Activated naive CD4-positive, alpha-beta T cell treated with anti-CD3 and anti-CD28 coated beads, Interleukin-2, amount 10 ng/mL, durations not matched to agents 7 days and 5 days (primary cell): ENCODE measurements around the gene GFM1.
A peak's percentile ranks its signal among the peaks of the same experiment; 100 is the strongest.

Source experiments
- CTCF ChIA-PET: fragments of 350-600 bp; sonication (Branson Sonifier 250); formaldehyde crosslinking; loops from one replicate; lab custom pipeline; 2021; ENCODE audit warnings: antibody characterized with exemption; lab: Charles Lee
- DNase-seq: peaks from one replicate; pipeline ENCODE4 v3.0.0-alpha.2; 2020
- H3K27ac Mint-ChIP-seq: one replicate; pipeline ENCODE4 v1.8.0; 2021; ENCODE audit warnings: mild to moderate bottlenecking, moderate library complexity, mixed read lengths
- H3K27me3 Mint-ChIP-seq: one replicate; pipeline ENCODE4 v1.8.0; 2021; ENCODE audit warnings: mild to moderate bottlenecking, mixed read lengths
- H3K36me3 Mint-ChIP-seq: one replicate; pipeline ENCODE4 v1.8.0; 2021; ENCODE audit warnings: mixed read lengths
- H3K4me1 Mint-ChIP-seq: one replicate; pipeline ENCODE4 v1.8.0; 2021; ENCODE audit warnings: mixed read lengths
- H3K4me3 Mint-ChIP-seq: one replicate; pipeline ENCODE4 v1.8.0; 2021; ENCODE audit warnings: mild to moderate bottlenecking, moderate library complexity, mixed read lengths
- H3K9me3 Mint-ChIP-seq: one replicate; pipeline ENCODE4 v1.8.0; 2021; ENCODE audit warnings: mixed read lengths

Gene GFM1

DNA sequence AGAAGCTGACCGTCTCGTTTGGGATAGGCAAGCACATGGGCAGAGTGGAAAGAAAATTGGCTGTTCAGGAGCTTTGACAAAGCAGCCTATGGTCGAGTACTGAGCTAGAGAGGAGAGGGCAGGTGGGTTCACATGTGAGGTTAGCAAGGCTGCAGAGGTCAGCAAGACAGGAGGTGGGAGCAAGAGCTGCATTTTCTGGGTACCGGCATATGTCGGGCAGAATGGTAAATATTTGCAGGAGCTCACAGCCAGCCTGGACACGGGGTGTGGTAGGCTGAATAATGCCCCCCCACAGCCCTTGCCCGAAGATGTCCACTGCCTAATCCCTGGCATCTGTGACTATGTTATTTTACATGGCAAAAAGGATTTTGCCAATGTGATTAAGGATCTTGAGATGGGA, 79.7 kb downstream of the GFM1 start:
- peaks cover 47% of the 10 kb centered on the region for H3K4me1 Mint-ChIP-seq
- H3K27ac Mint-ChIP-seq = no peak overlapping the region
- no peaks in the 10 kb centered on the region for H3K27me3 Mint-ChIP-seq
- no peaks in the 10 kb centered on the region for H3K9me3 Mint-ChIP-seq
- H3K36me3 Mint-ChIP-seq = peaks cover 7% of the 10 kb centered on the region
- CTCF ChIA-PET = interaction anchor here (1.1 to 1.4 kb wide), 2 partner anchors 64 to 80 kb away, joined by 3 to 6 read pairs; partner anchors contain the start of gene GFM1
- no peak overlapping the region for H3K4me3 Mint-ChIP-seq
- no peak for DNase-seq

DNA sequence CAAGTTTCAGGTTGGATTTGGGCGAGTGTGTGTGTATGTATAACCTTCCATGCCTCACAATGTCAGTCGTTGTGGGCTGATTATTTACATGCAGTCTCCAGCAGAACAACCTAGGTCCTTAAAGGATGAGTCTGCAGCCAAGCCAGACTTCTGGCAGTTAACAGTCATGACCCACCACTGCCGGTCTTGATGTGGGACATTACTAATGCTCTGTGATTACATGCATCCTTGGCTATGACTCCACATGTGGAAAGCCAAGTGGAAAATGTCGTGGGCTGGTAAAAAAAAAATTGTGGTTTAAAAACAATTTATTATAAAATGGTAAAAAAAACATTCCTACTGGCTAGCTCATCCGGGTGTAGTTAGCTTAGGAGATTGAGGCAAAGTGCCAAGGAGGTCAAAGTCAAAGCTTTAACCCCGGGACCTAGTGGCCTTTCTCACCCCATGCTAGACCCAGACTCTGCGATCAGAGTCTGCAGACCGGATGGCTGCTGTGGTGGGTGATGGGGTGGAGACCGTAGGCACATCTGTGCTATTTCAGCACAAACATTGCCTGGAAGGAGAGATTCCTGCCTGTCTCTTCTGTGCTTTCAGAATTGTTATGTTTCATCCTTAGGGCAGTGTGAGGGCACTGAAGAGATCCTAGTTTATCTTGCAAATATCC, 81.2 kb downstream of the GFM1 start:
- CTCF ChIA-PET = interaction anchor here (1.4 to 4.2 kb wide), 2 partner anchors 66 to 77 kb away, joined by 7 to 19 read pairs; partner anchors contain the start of gene MFSD1
- Mint-ChIP-seq H3K36me3 (peaks cover 4% of the 10 kb centered on the region), H3K4me3 (no peak overlapping the region), H3K27ac (no peak overlapping the region), H3K9me3 (no peaks in the 10 kb centered on the region), H3K4me1 (peaks cover 47% of the 10 kb centered on the region), H3K27me3 (peaks cover 4% of the 10 kb centered on the region)
- no peak for DNase-seq

DNA sequence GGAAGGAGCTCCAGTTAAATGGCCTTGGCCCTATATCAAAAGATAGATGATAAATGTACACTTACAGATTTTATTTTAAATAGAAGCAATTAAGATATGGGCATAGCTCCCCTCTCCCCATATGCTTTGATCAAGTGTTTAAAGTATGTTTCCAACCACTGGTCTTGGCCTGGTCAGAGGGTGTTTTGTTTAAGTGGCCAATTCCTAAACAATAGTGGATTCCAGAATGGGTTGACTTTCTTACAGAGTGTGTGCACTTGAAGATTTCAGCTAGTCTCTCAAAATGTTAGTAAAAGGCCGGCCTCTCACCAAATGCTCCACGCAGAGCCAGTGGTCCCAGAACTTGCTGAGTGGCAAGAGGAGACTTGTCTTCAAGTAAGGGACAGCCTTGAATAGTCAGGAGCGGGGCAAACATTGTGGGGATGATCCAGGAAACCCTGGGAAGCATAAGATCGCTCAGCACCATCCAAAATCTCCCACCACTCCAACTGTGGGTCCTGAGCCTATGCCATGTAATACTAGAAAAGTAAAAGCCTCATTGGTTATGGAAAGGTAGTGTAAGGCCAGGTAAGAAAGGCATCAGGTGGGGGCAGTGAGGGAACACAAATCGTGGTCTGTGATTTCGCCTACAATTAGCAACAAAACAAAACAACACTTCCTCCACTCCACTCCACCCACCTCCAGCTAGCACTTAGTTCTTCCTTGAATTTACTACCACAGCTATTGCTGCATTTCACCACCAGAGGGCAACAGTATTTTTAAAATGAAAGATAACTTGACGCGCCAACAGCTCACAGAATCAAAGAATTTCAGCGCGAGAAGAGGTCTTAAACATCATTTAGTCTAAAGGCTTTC, 83.1 kb downstream of the GFM1 start:
- DNase-seq = peak; percentile 64
- H3K27ac Mint-ChIP-seq = no peak overlapping the region
- H3K4me1 Mint-ChIP-seq = peaks cover 36% of the 10 kb centered on the region
- peaks cover 11% of the 10 kb centered on the region for H3K27me3 Mint-ChIP-seq
- CTCF ChIA-PET = interaction anchor here (0.6 to 4.2 kb wide), 29 partner anchors 8 to 529 kb away, joined by 3 to 87 read pairs (median 5); partner anchors contain the start of genes GFM1, LXN and MFSD1
- H3K36me3 Mint-ChIP-seq = no peaks in the 10 kb centered on the region
- H3K4me3 Mint-ChIP-seq = no peak overlapping the region
- H3K9me3 Mint-ChIP-seq = no peaks in the 10 kb centered on the region

DNA sequence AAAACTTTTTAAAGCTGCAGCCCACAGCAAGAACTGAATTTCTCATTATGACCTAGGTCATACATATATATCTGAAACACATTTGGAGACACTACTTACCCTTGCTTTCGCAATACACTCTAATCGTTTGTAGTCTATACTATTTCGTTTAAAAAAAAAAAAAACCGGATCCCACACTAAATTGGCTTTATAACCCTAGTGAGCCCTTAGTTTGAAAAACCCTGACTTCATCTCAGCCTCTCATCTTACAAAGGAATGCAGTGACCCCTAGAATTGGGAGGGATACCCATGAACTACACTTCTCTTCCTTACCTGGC, 83.7 kb downstream of the GFM1 start:
- peaks cover 30% of the 10 kb centered on the region for H3K4me1 Mint-ChIP-seq
- no peak overlapping the region for H3K4me3 Mint-ChIP-seq
- no peaks in the 10 kb centered on the region for H3K9me3 Mint-ChIP-seq
- CTCF ChIA-PET = interaction anchor here (0.7 to 4.2 kb wide), 28 partner anchors 8 to 118 kb away, joined by 3 to 87 read pairs (median 5); partner anchors contain the start of genes GFM1, LXN and MFSD1
- H3K27me3 Mint-ChIP-seq = peaks cover 16% of the 10 kb centered on the region
- no peak overlapping the region for H3K27ac Mint-ChIP-seq
- no peaks in the 10 kb centered on the region for H3K36me3 Mint-ChIP-seq
- no peak for DNase-seq

DNA sequence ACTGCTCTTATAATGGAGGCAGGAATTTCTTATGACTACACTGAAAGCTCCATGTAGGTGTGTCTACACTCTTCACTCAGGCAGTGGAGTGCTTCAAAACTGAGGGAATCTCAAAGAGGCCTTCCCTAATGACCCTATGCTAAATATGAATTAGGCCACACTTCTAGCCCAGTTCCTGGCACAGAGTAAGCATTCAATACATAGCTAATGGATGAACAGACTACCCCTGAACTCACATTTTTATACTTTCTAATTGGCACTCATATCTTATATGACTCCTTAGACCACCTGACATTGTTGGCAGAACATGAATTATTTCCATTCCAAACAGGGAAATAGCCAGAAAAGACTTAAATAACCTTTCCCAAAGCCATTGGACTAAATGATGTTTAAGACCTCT, 84.5 kb downstream of the GFM1 start:
- DNase-seq = no peak
- CTCF ChIA-PET = interaction anchor here (0.7 to 4.2 kb wide), 6 partner anchors 49 to 79 kb away, joined by 3 to 87 read pairs (median 6); partner anchors contain the start of genes LXN and MFSD1
- H3K27me3 Mint-ChIP-seq = peaks cover 19% of the 10 kb centered on the region
- H3K4me3 Mint-ChIP-seq = no peak overlapping the region
- H3K27ac Mint-ChIP-seq = no peak overlapping the region
- H3K36me3 Mint-ChIP-seq = no peaks in the 10 kb centered on the region
- peaks cover 26% of the 10 kb centered on the region for H3K4me1 Mint-ChIP-seq
- H3K9me3 Mint-ChIP-seq = no peaks in the 10 kb centered on the region

DNA sequence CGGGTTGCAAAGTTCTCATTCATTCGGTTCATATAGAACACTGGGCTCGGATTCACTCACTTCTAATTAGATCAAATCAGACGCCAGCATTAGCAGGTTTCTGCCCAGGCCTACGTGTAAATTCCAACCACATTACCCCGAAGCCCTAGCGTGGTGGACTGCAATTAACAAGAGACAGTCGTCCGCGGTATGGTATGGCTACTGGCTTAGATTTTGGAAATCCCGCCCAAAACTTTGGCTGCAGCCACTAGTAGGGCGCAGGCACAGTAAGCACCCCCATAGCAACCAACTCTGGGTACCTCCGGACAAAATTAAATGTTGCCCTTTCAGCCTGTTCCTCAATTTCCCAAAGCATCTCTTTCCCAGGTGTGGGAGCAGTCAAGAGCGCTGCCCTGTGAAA, 87.2 kb downstream of the GFM1 start:
- CTCF ChIA-PET = interaction anchor here (1.1 kb wide), 1 partner anchor 60 kb away, joined by 5 read pairs; no protein-coding TSS in a partner anchor
- Mint-ChIP-seq H3K9me3 (peaks cover 7% of the 10 kb centered on the region), H3K4me3 (peak overlapping the region; percentile 50), H3K27ac (no peak overlapping the region), H3K27me3 (peaks cover 19% of the 10 kb centered on the region), H3K4me1 (peaks cover 23% of the 10 kb centered on the region), H3K36me3 (no peaks in the 10 kb centered on the region)
- DNase-seq = no peak

DNA sequence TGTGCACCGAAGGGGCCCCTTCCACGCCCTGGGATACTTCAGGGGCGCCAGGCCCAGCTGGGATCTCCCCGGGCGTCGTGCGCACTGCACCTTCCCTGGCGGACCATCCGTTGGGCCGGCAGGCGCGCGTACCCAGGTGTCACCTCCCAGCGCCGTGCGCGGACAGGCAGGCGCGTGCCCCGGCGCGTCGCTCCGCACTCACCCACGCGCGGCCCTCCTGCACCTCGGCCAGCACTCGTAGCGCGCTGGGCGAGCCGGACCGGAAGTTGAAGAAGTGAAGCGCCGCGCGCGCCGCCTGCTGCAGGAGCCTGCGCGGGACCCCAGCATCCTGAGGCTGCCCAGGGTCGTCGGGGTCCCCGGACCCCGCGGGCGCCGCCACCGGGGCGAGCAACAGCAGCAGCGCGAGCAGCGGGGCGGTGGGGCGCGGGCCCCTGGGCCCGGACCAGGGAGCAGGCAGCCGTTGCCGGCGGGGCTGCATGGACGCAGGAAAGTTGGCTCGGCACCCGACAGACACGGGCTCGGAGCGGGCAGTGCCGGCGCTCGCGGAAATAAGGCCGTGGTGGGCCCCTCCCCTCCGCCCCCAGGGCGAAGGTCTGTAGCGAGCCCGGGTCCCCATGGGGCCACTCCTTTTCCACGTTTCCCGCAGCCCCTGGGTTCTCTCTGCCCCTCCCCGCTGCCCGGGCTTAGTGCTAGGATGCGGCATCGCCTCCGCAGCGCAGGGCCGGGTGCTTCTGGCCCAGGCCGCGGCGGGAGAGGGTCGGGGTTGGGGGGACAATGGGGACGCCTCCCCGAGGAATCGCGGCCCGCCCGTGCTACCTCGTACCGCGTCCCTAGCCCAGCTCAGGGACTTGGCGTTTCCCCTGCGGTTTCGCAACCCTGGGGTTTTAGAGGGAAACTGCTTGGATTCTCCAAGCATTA, 87.9 kb downstream of the GFM1 start, which contains the start of gene RARRES1:
TSS of gene RARRES1 (minus strand) at position 520 of the 918 bp plus-strand sequence. CDS start at position 478, 42 bp downstream.
- Mint-ChIP-seq H3K27ac (no peak within 1 kb of the TSS), H3K9me3 (peaks cover 7% of the 10 kb centered on the region), H3K4me3 (peak within 1 kb of the TSS; percentile 50), H3K36me3 (no peaks in the 10 kb centered on the region), H3K4me1 (peaks cover 19% of the 10 kb centered on the region), H3K27me3 (peaks cover 19% of the 10 kb centered on the region)
- CTCF ChIA-PET = interaction anchor here (1.1 kb wide), 1 partner anchor 59 kb away, joined by 5 read pairs; no protein-coding TSS in a partner anchor
- DNase-seq = peak; percentile 56

DNA sequence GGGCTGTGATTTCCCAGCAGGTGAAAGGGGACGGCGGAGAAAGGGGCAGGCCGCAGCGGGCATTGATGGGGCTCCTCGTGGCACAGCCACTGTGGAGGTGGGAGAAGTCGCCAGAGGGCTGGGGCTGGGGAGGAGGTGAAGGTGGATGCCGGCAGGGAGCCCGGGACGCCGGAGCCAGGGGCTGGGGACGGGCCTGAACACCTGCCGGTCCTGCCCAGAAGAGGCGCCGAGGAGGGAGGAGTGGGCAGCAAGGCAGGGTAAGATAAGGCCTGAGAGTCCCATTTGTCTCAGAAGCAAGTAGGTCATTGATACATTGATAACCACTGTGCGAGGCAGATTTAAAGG, 88.5 kb downstream of the GFM1 start:
- CTCF ChIA-PET = no interaction called here
- Mint-ChIP-seq H3K27me3 (peaks cover 19% of the 10 kb centered on the region), H3K4me3 (no peak overlapping the region), H3K36me3 (no peaks in the 10 kb centered on the region), H3K4me1 (peaks cover 13% of the 10 kb centered on the region), H3K27ac (no peak overlapping the region), H3K9me3 (peaks cover 7% of the 10 kb centered on the region)
- no peak for DNase-seq

DNA sequence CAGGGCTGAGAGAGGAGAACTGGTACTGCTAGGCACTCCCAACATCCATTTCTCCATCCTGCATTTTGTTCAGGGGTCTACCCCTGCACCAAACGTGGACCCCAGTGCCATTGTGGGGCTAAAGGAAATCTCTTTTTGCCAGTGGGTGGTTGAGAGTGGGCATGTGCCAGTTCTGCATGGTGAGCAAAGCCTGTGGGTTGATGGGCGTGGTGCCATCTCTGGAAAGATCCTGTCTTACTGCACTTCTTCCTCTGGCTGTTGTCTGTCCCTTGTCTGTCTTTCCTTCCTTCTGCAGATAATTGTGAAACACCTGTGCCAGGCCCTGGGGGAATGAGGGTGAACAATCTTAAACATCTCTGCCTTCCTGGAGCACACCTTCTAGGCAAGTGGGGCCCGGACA, 89.3 kb downstream of the GFM1 start:
- CTCF ChIA-PET = no interaction called here
- Mint-ChIP-seq H3K4me1 (peaks cover 8% of the 10 kb centered on the region), H3K27me3 (peaks cover 19% of the 10 kb centered on the region), H3K36me3 (no peaks in the 10 kb centered on the region), H3K4me3 (no peak overlapping the region), H3K9me3 (peaks cover 7% of the 10 kb centered on the region), H3K27ac (no peak overlapping the region)
- DNase-seq = no peak

DNA sequence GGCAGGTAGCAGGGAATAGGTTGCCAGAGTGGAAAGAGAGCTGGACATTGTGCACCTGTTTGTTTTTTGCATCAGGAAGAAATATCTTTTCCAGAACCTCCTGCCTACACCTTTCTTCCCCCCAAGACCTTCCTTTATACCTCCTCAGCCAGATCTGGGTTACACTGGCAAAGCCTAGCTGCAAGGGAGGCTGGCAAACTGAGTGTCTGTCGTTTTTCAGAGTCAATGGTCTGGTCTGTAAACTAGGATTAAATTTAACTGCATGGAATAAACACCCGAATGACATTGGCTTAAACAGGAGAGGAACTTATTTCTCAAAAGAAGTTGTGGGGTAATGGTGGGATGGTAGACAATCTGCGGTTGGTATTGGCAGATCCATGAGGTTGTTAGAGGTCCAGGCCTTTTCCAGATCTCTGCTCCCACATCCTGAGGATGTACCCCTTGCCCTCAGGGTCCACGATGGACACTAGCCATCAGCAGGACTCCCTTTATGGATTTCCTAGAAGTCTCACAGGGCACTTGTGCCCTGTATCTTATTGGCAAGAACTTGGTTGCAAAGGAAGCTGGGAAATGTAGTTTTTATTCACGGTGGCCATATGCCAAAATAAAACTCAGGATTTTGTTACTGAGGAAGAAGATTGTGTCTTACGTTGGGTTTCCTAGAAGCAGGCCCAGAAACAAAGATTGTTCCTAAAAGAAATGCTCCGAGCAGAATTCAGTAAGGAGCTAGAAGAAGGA, 91.1 kb downstream of the GFM1 start:
- no peak for DNase-seq
- Mint-ChIP-seq H3K4me1 (peaks cover 4% of the 10 kb centered on the region), H3K27me3 (peaks cover 15% of the 10 kb centered on the region), H3K4me3 (no peak overlapping the region), H3K36me3 (no peaks in the 10 kb centered on the region), H3K27ac (no peak overlapping the region), H3K9me3 (peaks cover 7% of the 10 kb centered on the region)
- CTCF ChIA-PET = interaction anchor here (1.0 to 1.6 kb wide), 2 partner anchors 8 to 56 kb away, joined by 3 to 4 read pairs; no protein-coding TSS in a partner anchor

DNA sequence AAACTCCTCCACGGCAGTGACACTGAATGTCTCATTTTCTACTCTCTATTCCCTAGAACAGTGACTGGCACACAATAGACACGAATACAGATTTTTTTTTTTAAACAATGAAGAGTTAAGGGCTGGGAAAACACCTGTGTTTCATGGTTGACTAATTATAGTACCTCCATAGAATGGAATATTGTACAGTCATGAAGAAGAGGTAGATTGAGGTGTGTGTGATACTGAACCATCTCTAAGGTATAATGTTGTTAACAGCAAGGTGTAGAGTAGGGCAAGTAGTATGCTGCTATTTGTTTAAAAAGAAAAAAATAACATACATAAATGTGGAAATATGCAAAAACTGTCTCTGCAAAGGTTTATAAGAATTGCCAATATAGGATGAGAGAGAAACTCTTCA, 93.1 kb downstream of the GFM1 start:
- no peaks in the 10 kb centered on the region for H3K36me3 Mint-ChIP-seq
- peaks cover 7% of the 10 kb centered on the region for H3K4me1 Mint-ChIP-seq
- peaks cover 7% of the 10 kb centered on the region for H3K9me3 Mint-ChIP-seq
- H3K4me3 Mint-ChIP-seq = no peak overlapping the region
- no peak for DNase-seq
- CTCF ChIA-PET = no interaction called here
- H3K27me3 Mint-ChIP-seq = peaks cover 8% of the 10 kb centered on the region
- no peak overlapping the region for H3K27ac Mint-ChIP-seq

DNA sequence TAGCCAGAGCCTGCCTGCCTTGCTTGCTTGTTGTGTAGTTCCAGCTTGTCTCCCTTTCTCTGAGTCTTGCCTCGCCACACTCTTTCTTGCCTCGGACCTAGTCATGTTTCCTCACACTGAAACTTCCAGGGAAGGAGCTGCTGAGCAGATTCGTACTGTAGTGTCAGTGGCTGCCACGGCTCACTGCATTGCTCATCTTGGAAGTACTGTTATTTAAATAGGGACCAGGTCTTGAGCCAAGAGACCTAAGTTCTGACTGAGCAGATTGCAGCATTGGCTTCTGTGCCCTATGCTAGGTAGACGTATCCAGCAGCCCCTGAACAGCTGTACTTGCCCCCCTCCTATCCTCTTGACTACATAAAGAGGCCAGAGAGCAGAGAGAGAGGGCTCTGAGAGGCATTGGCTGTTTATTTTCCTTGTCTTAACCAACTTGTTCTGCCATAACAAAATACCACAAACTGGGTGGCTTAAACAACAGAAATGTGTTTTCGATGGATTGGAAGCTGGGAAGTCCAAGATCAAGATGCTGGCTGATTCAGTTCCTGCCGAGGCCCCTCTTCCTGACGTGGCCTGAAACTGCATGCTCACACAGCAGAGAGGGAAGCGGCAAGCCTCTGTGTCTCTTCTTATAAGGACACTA, 93.8 kb downstream of the GFM1 start:
- no peak overlapping the region for H3K27ac Mint-ChIP-seq
- CTCF ChIA-PET = interaction anchor here (1.1 kb wide), 1 partner anchor 10 kb away, joined by 4 read pairs; no protein-coding TSS in a partner anchor
- no peak for DNase-seq
- H3K4me1 Mint-ChIP-seq = peaks cover 14% of the 10 kb centered on the region
- H3K4me3 Mint-ChIP-seq = no peak overlapping the region
- peaks cover 2% of the 10 kb centered on the region for H3K27me3 Mint-ChIP-seq
- peaks cover 7% of the 10 kb centered on the region for H3K9me3 Mint-ChIP-seq
- H3K36me3 Mint-ChIP-seq = no peaks in the 10 kb centered on the region
